Measurements from ENCODE around the gene PREX1.

- no peak for TF ChIP-seq CTCF (IDR thresholded peaks at IDR 0.05)
- TF ChIP-seq POLR2A (IDR thresholded peaks at IDR 0.05): no peak
Measured at GRCh38 chr20:48578397-48579098, 249.3 kb downstream of the PREX1 start.

Data from adrenal gland (tissue), 5 donors.